ENCODE data around the gene LDHB.
"Not testable (repeated sequence)": the region's sequence is repeated elsewhere in the genome, so short reads cannot be mapped to it uniquely, and the experiment has no call there.

Gene LDHB

GRCh38 chr12:21617030-21617429 is 40.6 kb downstream of the LDHB start:
- no peaks in the 10 kb centered on the region for H3K27me3 ChIP-seq (ENCODE audit: insufficient read depth, low read length)
- no peaks in the 10 kb centered on the region for H3K36me3 ChIP-seq (ENCODE audit: insufficient read depth, low read length)
- H2AFZ ChIP-seq (ENCODE audit: low read depth, low read length): no peak overlapping the region
- no peaks in the 10 kb centered on the region for H3K4me1 ChIP-seq (ENCODE audit: insufficient read depth, low read length)
- no peak overlapping the region for H3K4me3 ChIP-seq (ENCODE audit: low read length)
- H3K9me3 ChIP-seq (ENCODE audit: low read length): no peaks in the 10 kb centered on the region

- Histone ChIP-seq H3K36me3 (ENCODE audit: insufficient read depth, low read length) (no peaks in the 10 kb centered on the region), H3K27me3 (ENCODE audit: insufficient read depth, low read length) (no peaks in the 10 kb centered on the region), H3K4me1 (ENCODE audit: insufficient read depth, low read length) (no peaks in the 10 kb centered on the region), H3K4me3 (ENCODE audit: low read length) (no peak overlapping the region), H3K9me3 (ENCODE audit: low read length) (no peaks in the 10 kb centered on the region), H2AFZ (ENCODE audit: low read depth, low read length) (no peak overlapping the region)
Measured at GRCh38 chr12:21615431-21615830, 42.2 kb downstream of the LDHB start.

GRCh38 chr12:21614506-21614905 is 43.1 kb downstream of the LDHB start:
- H3K9me3 ChIP-seq (ENCODE audit: low read length): no peaks in the 10 kb centered on the region
- H2AFZ ChIP-seq (ENCODE audit: low read depth, low read length): no peak overlapping the region
- H3K4me1 ChIP-seq (ENCODE audit: insufficient read depth, low read length): no peaks in the 10 kb centered on the region
- no peaks in the 10 kb centered on the region for H3K36me3 ChIP-seq (ENCODE audit: insufficient read depth, low read length)
- no peak overlapping the region for H3K4me3 ChIP-seq (ENCODE audit: low read length)
- H3K27me3 ChIP-seq (ENCODE audit: insufficient read depth, low read length): no peaks in the 10 kb centered on the region

- Histone ChIP-seq H3K4me3 (ENCODE audit: low read length) (no peak overlapping the region), H3K4me1 (ENCODE audit: insufficient read depth, low read length) (no peaks in the 10 kb centered on the region), H3K27me3 (ENCODE audit: insufficient read depth, low read length) (no peaks in the 10 kb centered on the region), H3K9me3 (ENCODE audit: low read length) (no peaks in the 10 kb centered on the region), H3K36me3 (ENCODE audit: insufficient read depth, low read length) (no peaks in the 10 kb centered on the region), H2AFZ (ENCODE audit: low read depth, low read length) (no peak overlapping the region)
Measured at GRCh38 chr12:21613931-21614330, 43.7 kb downstream of the LDHB start.

GRCh38 chr12:21608196-21608595 is 49.4 kb downstream of the LDHB start:
- no peaks in the 10 kb centered on the region for H3K36me3 ChIP-seq (ENCODE audit: insufficient read depth, low read length)
- no peak overlapping the region for H3K4me3 ChIP-seq (ENCODE audit: low read length)
- H3K27me3 ChIP-seq (ENCODE audit: insufficient read depth, low read length): no peaks in the 10 kb centered on the region
- no peaks in the 10 kb centered on the region for H3K4me1 ChIP-seq (ENCODE audit: insufficient read depth, low read length)
- H3K9me3 ChIP-seq (ENCODE audit: low read length): no peaks in the 10 kb centered on the region
- H2AFZ ChIP-seq (ENCODE audit: low read depth, low read length): no peak overlapping the region

GRCh38 chr12:21607701-21608100 is 49.9 kb downstream of the LDHB start:
- no peaks in the 10 kb centered on the region for H3K4me1 ChIP-seq (ENCODE audit: insufficient read depth, low read length)
- H3K4me3 ChIP-seq (ENCODE audit: low read length): no peak overlapping the region
- H3K9me3 ChIP-seq (ENCODE audit: low read length): no peaks in the 10 kb centered on the region
- H3K27me3 ChIP-seq (ENCODE audit: insufficient read depth, low read length): no peaks in the 10 kb centered on the region
- H3K36me3 ChIP-seq (ENCODE audit: insufficient read depth, low read length): no peaks in the 10 kb centered on the region
- no peak overlapping the region for H2AFZ ChIP-seq (ENCODE audit: low read depth, low read length)

GRCh38 chr12:21606175-21606574 is 51.5 kb downstream of the LDHB start:
- no peaks in the 10 kb centered on the region for H3K9me3 ChIP-seq (ENCODE audit: low read length)
- H3K4me3 ChIP-seq (ENCODE audit: low read length): no peak overlapping the region
- H3K27me3 ChIP-seq (ENCODE audit: insufficient read depth, low read length): no peaks in the 10 kb centered on the region
- no peaks in the 10 kb centered on the region for H3K36me3 ChIP-seq (ENCODE audit: insufficient read depth, low read length)
- H3K4me1 ChIP-seq (ENCODE audit: insufficient read depth, low read length): no peaks in the 10 kb centered on the region
- no peak overlapping the region for H2AFZ ChIP-seq (ENCODE audit: low read depth, low read length)

GRCh38 chr12:21604245-21605101 is 53.2 kb downstream of the LDHB start, which contains the start of gene GYS2:
TSS of gene GYS2 (minus strand) at chr12:21604847. CDS start at chr12:21604592, 255 bp downstream.
- Histone ChIP-seq H3K9me3 (ENCODE audit: low read length) (no peaks in the 10 kb centered on the region), H3K4me1 (ENCODE audit: insufficient read depth, low read length) (no peaks in the 10 kb centered on the region), H3K4me3 (ENCODE audit: low read length) (no peak within 1 kb of the TSS), H3K27me3 (ENCODE audit: insufficient read depth, low read length) (no peaks in the 10 kb centered on the region), H2AFZ (ENCODE audit: low read depth, low read length) (peak within 1 kb of the TSS; percentile 36), H3K36me3 (ENCODE audit: insufficient read depth, low read length) (no peaks in the 10 kb centered on the region)

GRCh38 chr12:21602774-21603173 is 54.9 kb downstream of the LDHB start:
- H3K27me3 ChIP-seq (ENCODE audit: insufficient read depth, low read length): no peaks in the 10 kb centered on the region
- no peaks in the 10 kb centered on the region for H3K9me3 ChIP-seq (ENCODE audit: low read length)
- no peaks in the 10 kb centered on the region for H3K4me1 ChIP-seq (ENCODE audit: insufficient read depth, low read length)
- no peaks in the 10 kb centered on the region for H3K36me3 ChIP-seq (ENCODE audit: insufficient read depth, low read length)
- no peak overlapping the region for H2AFZ ChIP-seq (ENCODE audit: low read depth, low read length)
- no peak overlapping the region for H3K4me3 ChIP-seq (ENCODE audit: low read length)

GRCh38 chr12:21600196-21600595 is 57.4 kb downstream of the LDHB start:
- Histone ChIP-seq H3K4me1 (ENCODE audit: insufficient read depth, low read length) (no peaks in the 10 kb centered on the region), H2AFZ (ENCODE audit: low read depth, low read length) (no peak overlapping the region), H3K4me3 (ENCODE audit: low read length) (no peak overlapping the region), H3K36me3 (ENCODE audit: insufficient read depth, low read length) (no peaks in the 10 kb centered on the region), H3K27me3 (ENCODE audit: insufficient read depth, low read length) (no peaks in the 10 kb centered on the region), H3K9me3 (ENCODE audit: low read length) (no peaks in the 10 kb centered on the region)

GRCh38 chr12:21599143-21599999 is 58.3 kb downstream of the LDHB start:
- no peaks in the 10 kb centered on the region for H3K4me1 ChIP-seq (ENCODE audit: insufficient read depth, low read length)
- no peak overlapping the region for H3K4me3 ChIP-seq (ENCODE audit: low read length)
- H2AFZ ChIP-seq (ENCODE audit: low read depth, low read length): no peak overlapping the region
- H3K36me3 ChIP-seq (ENCODE audit: insufficient read depth, low read length): no peaks in the 10 kb centered on the region
- no peaks in the 10 kb centered on the region for H3K9me3 ChIP-seq (ENCODE audit: low read length)
- H3K27me3 ChIP-seq (ENCODE audit: insufficient read depth, low read length): no peaks in the 10 kb centered on the region

- no peaks in the 10 kb centered on the region for H3K4me1 ChIP-seq (ENCODE audit: insufficient read depth, low read length)
- no peak overlapping the region for H3K4me3 ChIP-seq (ENCODE audit: low read length)
- H3K36me3 ChIP-seq (ENCODE audit: insufficient read depth, low read length): no peaks in the 10 kb centered on the region
- no peaks in the 10 kb centered on the region for H3K27me3 ChIP-seq (ENCODE audit: insufficient read depth, low read length)
- H2AFZ ChIP-seq (ENCODE audit: low read depth, low read length): no peak overlapping the region
- no peaks in the 10 kb centered on the region for H3K9me3 ChIP-seq (ENCODE audit: low read length)
Measured at GRCh38 chr12:21598651-21599050, 59.0 kb downstream of the LDHB start.

- H3K4me3 ChIP-seq (ENCODE audit: low read length); H3K9me3 ChIP-seq (ENCODE audit: low read length); H3K4me1 ChIP-seq (ENCODE audit: insufficient read depth, low read length); H3K27me3 ChIP-seq (ENCODE audit: insufficient read depth, low read length); H3K36me3 ChIP-seq (ENCODE audit: insufficient read depth, low read length); H2AFZ ChIP-seq (ENCODE audit: low read depth, low read length): not testable (repeated sequence)
Measured at GRCh38 chr12:21595356-21595755, 62.3 kb downstream of the LDHB start.

Data from neuron (in vitro differentiated cells).